SK-N-SH treated with all-trans-retinoic acid at 6 μM for 48 hours (cell line): ENCODE measurements around the gene PTGER3.
"Not testable (repeated sequence)": the region's sequence is repeated elsewhere in the genome, so short reads cannot be mapped to it uniquely, and the experiment has no call there.

Experiments
- ATAC-seq: fragments of 200-7000 bp; cut with Tn5 transposase; 3 replicates; pipeline ENCODE4 v1.9.1; 2020; ENCODE audit warnings: mild to moderate bottlenecking, moderate library complexity
- ARNTL ChIP-seq: fragments of 450-650 bp; formaldehyde crosslinking; IDR thresholded peaks from 2 replicates; pipeline ENCODE4 v1.5.0; 2020; ENCODE audit warnings: low read depth, mild to moderate bottlenecking, moderate library complexity, borderline replicate concordance
- BACH2 ChIP-seq: fragments of 250-450 bp; sonication (Bioruptor Pico); IDR thresholded peaks from 2 replicates; pipeline ENCODE4 v1.9.0; 2021; ENCODE audit warnings: mild to moderate bottlenecking, borderline replicate concordance
- CREB5 ChIP-seq: fragments of 250-450 bp; sonication (Bioruptor Pico); IDR thresholded peaks from 2 replicates; pipeline ENCODE4 v1.5.1; 2020; ENCODE audit warnings: low read depth, mild to moderate bottlenecking, moderate library complexity
- CSDC2 ChIP-seq: fragments of 250-450 bp; sonication (Bioruptor Pico); IDR thresholded peaks from 2 replicates; pipeline ENCODE4 v1.5.0; 2020; ENCODE audit warnings: mild to moderate bottlenecking, moderate library complexity
- CSRNP3 ChIP-seq: fragments of 250-450 bp; sonication (Bioruptor Pico); IDR thresholded peaks from 2 replicates; pipeline ENCODE4 v1.5.1; 2021; ENCODE audit warnings: mild to moderate bottlenecking, moderate library complexity
- ESRRG ChIP-seq: fragments of 250-450 bp; sonication (Bioruptor Pico); IDR thresholded peaks from 2 replicates; pipeline ENCODE4 v1.6.1; 2021; ENCODE audit warnings: mild to moderate bottlenecking
- GLIS3 ChIP-seq: fragments of 250-450 bp; sonication (Bioruptor Pico); IDR thresholded peaks from 2 replicates; pipeline ENCODE4 v1.5.0; 2020; ENCODE audit warnings: mild to moderate bottlenecking, moderate library complexity
- ISL1 ChIP-seq: fragments of 250-450 bp; sonication (Bioruptor Pico); IDR thresholded peaks from 2 replicates; pipeline ENCODE4 v2.1.2; 2022; ENCODE audit warnings: mild to moderate bottlenecking, moderate library complexity
- OSR1 ChIP-seq: fragments of 250-450 bp; sonication (Bioruptor Pico); IDR thresholded peaks from 2 replicates; pipeline ENCODE4 v1.8.0; 2022; ENCODE audit warnings: moderate library complexity, mild to moderate bottlenecking, inconsistent platforms
- PATZ1 ChIP-seq: fragments of 250-450 bp; sonication (Bioruptor Pico); IDR thresholded peaks from 2 replicates; pipeline ENCODE4 v1.8.0; 2020; ENCODE audit warnings: mild to moderate bottlenecking, moderate library complexity, borderline replicate concordance
- POU6F1 ChIP-seq: fragments of 250-450 bp; sonication (Bioruptor Pico); IDR thresholded peaks from 2 replicates; pipeline ENCODE4 v1.8.0; 2021; ENCODE audit warnings: low read depth, mild to moderate bottlenecking, moderate library complexity, borderline replicate concordance
- PPARA ChIP-seq: fragments of 250-450 bp; sonication (Bioruptor Pico); IDR thresholded peaks from 2 replicates; pipeline ENCODE4 v1.5.0; 2020; ENCODE audit warnings: mild to moderate bottlenecking, borderline replicate concordance
- SNAI2 ChIP-seq: fragments of 250-450 bp; sonication (Bioruptor Pico); IDR thresholded peaks from 2 replicates; pipeline ENCODE4 v1.5.0; 2020; ENCODE audit warnings: mild to moderate bottlenecking, moderate library complexity
- TCF4 ChIP-seq: fragments of 250-450 bp; sonication (Bioruptor Pico); IDR thresholded peaks from 2 replicates; pipeline ENCODE4 v1.8.0; 2021; ENCODE audit warnings: mild to moderate bottlenecking, moderate library complexity, borderline replicate concordance
- TOX ChIP-seq: fragments of 250-450 bp; sonication (Bioruptor Pico); IDR thresholded peaks from 2 replicates; pipeline ENCODE4 v1.8.0; 2021; ENCODE audit warnings: mild to moderate bottlenecking, moderate library complexity, borderline replicate concordance
- TSHZ2 ChIP-seq: fragments of 250-450 bp; sonication (Bioruptor Pico); IDR thresholded peaks from 2 replicates; pipeline ENCODE4 v1.5.0; 2020; ENCODE audit warnings: mild to moderate bottlenecking, moderate library complexity
- ZC3H10 ChIP-seq: fragments of 250-450 bp; sonication (Bioruptor Pico); IDR thresholded peaks from 2 replicates; pipeline ENCODE4 v1.5.1; 2021; ENCODE audit warnings: mild to moderate bottlenecking, moderate library complexity
- ZFP3 ChIP-seq: fragments of 250-450 bp; sonication (Bioruptor Pico); IDR thresholded peaks from 2 replicates; pipeline ENCODE4 v1.5.0; 2020; ENCODE audit warnings: mild to moderate bottlenecking, moderate library complexity
- ZFP30 ChIP-seq: fragments of 450-650 bp; formaldehyde crosslinking; IDR thresholded peaks from 2 replicates; pipeline ENCODE4 v1.5.0; 2022; ENCODE audit warnings: mild to moderate bottlenecking, moderate library complexity
- ZNF565 ChIP-seq: fragments of 450-650 bp; formaldehyde crosslinking; conservative IDR thresholded peaks from 2 replicates; pipeline ENCODE4 v1.5.0; 2020; ENCODE audit warnings: low read depth, mild to moderate bottlenecking, moderate library complexity
- ZNF70 ChIP-seq: fragments of 450-650 bp; formaldehyde crosslinking; IDR thresholded peaks from 2 replicates; pipeline ENCODE4 v1.5.0; 2020; ENCODE audit warnings: mild to moderate bottlenecking, moderate library complexity

PTGER3 gene

GRCh38 chr1:70987497-70987896, 60.1 kb downstream of the PTGER3 start:
- no peak for ATAC-seq
- TF ChIP-seq CSDC2 (CRISPR knock-in tag) (no peak), ZC3H10 (no peak), BACH2 (CRISPR knock-in tag) (no peak), GLIS3 (no peak), PATZ1 (no peak), ISL1 (CRISPR knock-in tag) (no peak), ZNF70 (CRISPR knock-in tag) (no peak), CREB5 (CRISPR knock-in tag) (no peak), SNAI2 (CRISPR knock-in tag) (no peak), OSR1 (CRISPR knock-in tag) (no peak), CSRNP3 (no peak), TOX (CRISPR knock-in tag) (no peak), PPARA (no peak), ESRRG (CRISPR knock-in tag) (no peak), ZFP30 (CRISPR knock-in tag) (no peak), TSHZ2 (CRISPR knock-in tag) (no peak), ZFP3 (no peak), ZNF565 (no peak)
- TF ChIP-seq, all 23 proteins: peak for 0

GRCh38 chr1:70985776-70986225, 61.8 kb downstream of the PTGER3 start:
- ATAC-seq = not testable (repeated sequence)

GRCh38 chr1:70985278-70985677, 62.3 kb downstream of the PTGER3 start:
- ATAC-seq = not testable (repeated sequence)

- ATAC-seq = no peak
Observed at GRCh38 chr1:70980361-70980760, 67.3 kb downstream of the PTGER3 start.

More at GRCh38 chr1:70980361-70980760, 67.3 kb downstream of the PTGER3 start:
- no peak for TF ChIP-seq GLIS3
- no peak for TF ChIP-seq POU6F1
- no peak for TF ChIP-seq ARNTL (CRISPR knock-in tag)
- no peak for TF ChIP-seq ZC3H10
- TF ChIP-seq BACH2 (CRISPR knock-in tag) = no peak
- no peak for TF ChIP-seq ZFP30 (CRISPR knock-in tag)
- no peak for TF ChIP-seq PPARA
- no peak for TF ChIP-seq OSR1 (CRISPR knock-in tag)
- no peak for TF ChIP-seq SNAI2 (CRISPR knock-in tag)
- no peak for TF ChIP-seq ISL1 (CRISPR knock-in tag)
- no peak for TF ChIP-seq CSDC2 (CRISPR knock-in tag)
- TF ChIP-seq TCF4 (CRISPR knock-in tag) = no peak
- no peak for TF ChIP-seq TOX (CRISPR knock-in tag)
- no peak for TF ChIP-seq ZFP3
- TF ChIP-seq PATZ1 = no peak
